GM21381 (cell line): ENCODE data around the gene FAM81A.
"Not testable (repeated sequence)": the region's sequence is repeated elsewhere in the genome, so short reads cannot be mapped to it uniquely, and the experiment has no call there.

Experiments used
- ATAC-seq: cut with Tn5 transposase; IDR thresholded peaks from one replicate; pipeline ENCODE4 v1.9.1; 2021; ENCODE audit warnings: mild to moderate bottlenecking, moderate library complexity; ENCODE audit not compliant: unreplicated experiment

FAM81A gene

DNA sequence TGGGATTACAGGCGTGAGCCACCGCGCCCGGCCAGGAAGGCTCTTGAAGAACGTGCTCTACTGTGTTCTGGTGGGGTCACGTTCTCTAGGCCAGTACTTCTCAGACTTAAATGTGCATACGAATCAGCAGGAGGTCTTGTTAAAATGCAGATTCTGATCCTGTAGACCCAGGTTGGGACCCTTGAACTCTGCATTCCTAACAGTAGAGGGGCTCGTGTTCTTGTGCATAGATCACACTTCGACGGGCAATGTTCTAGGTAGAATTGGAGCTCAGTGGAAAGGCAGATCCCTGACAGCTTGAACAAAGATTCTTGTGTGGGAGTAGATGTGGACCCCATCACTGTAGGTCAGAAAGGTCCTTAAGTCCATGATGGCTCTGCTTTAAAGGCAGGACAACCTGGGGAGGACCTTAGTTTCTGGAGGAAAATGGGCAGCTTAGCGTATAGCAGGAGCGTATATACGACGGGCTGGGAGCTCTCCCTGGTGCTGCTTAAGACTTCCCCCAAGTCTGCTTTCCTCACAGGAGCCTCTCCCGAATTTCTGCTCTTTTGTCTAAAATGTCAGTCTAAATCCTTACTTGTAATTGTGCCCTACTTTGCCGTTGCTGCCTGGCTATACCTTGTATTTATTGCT is 16.9 kb upstream of the FAM81A start:
- no peak for ATAC-seq

DNA sequence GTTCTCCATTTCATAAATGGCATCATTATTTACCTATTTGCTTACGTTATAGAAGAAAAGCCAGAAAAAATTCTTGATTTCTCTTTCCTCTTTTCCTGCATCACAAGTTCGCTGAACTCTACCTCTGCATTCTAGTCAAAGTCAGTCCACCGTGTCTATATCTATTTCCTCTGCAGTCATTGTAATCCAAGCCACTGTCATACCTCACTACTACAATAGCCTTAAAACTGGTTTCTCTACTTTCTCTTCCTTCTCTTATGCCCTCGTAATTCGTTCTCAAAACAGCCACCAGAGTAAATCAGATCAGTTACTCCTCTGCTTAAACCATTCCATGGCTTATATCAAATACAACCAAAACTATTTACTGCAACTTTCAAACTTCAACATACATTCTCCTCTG is 13.4 kb upstream of the FAM81A start:
- no peak for ATAC-seq

DNA sequence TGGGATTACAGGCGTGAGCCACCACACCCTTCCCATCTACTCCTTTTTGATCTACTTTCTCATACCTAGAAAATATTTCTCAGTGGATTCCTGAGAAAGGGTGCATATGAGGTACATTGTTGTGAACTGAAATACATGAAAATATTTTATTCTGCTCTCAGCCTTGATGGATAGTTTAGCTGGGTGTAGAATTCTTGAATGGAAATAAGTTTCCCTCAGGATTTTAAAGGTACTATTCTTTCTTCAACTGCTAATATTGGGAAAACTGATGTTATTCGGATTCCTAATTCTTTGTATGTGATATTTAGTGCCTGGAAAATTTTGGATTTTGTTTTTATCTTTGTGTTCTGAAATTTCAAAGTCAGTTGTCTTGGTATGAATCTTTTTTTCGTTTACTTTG is 9.1 kb upstream of the FAM81A start:
- not testable (repeated sequence) for ATAC-seq

DNA sequence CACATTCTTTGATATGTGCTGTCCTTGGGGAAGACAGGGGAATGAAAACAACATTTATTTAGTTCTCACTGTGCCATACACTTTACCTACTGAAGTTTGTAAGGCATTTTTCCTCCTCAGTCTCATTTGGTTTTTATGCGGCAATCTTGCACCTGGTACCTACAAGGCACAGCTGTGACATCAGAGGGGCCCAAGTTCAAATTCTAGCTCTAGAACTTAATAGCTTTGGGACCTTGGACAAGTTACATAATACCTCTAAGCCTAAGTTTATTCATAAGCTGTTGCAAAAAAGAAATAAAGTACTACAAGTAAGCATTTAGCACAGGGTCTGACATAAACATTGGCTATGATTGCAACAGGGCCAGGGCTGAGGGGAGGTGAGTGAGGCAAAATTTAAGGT is 5.6 kb upstream of the FAM81A start:
- ATAC-seq, result no peak

DNA sequence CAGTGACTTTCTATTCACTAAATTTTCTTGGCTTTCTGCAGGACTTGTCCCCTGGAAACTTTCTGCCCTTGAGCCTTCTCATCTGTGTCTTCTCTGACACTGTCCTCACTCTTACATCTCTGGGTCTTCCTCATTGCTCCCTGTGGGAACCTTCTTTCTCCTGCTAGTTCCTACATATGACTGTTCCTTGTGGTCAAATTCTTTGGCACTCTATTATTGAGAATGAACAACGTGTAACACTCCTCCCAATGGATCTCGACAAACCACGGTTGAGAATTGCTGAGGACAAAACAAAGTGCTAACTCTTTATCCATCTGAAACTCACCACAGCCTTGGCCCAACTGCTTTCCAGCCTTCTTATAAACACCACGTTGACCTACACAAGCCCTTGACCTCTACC is 3.5 kb upstream of the FAM81A start:
- no peak for ATAC-seq

DNA sequence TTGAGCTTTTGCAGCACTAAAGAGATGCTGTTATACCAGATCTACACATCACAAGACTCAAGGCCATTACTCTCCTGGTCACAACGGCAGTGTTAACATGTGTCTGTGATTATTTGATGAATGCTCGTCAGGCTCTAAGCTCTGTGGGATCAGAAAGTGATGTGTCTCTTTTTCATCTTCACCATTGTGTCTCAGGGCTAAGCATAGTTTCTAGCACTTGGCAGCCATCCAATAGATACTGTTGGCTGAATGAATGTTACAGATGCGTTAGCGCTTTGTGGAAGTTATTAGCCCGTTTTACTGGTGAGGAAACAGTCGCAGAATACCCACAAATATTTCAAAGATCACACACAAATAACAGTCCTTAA is 1.2 kb upstream of the FAM81A start:
- ATAC-seq, result no peak

DNA sequence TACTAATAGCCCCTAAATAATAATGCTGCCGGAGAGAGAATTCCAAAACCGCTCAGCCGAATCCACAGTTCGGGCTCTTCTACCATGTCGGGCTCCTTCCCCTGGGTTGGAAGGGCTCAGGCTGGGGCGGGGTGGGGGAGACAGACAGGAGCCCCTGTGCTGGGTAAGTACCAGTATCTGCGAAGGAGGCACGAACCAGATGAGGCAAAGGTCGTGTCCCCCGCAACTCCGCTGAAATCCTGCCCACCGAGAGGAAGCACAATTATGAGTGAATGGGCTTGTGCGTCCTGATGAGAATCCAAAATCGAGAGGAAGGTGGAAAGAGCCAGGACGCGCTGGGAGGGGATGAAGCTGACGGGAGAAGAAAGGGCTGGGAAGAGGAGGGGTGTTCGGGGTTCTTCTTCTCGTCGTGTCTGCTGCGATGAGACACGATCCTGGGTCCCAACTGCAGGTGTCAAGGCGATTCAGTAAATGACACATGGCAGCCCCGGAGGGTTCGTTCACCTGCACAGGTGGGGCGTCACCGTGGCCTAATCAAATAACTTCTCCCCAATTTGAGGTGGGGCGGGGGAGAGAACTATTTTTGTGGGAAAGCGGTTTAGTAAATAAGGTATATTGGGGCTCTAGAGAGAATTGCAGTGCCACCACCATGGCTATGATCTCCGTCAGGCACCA is 707 bp upstream of the FAM81A start:
- ATAC-seq, result no peak

DNA sequence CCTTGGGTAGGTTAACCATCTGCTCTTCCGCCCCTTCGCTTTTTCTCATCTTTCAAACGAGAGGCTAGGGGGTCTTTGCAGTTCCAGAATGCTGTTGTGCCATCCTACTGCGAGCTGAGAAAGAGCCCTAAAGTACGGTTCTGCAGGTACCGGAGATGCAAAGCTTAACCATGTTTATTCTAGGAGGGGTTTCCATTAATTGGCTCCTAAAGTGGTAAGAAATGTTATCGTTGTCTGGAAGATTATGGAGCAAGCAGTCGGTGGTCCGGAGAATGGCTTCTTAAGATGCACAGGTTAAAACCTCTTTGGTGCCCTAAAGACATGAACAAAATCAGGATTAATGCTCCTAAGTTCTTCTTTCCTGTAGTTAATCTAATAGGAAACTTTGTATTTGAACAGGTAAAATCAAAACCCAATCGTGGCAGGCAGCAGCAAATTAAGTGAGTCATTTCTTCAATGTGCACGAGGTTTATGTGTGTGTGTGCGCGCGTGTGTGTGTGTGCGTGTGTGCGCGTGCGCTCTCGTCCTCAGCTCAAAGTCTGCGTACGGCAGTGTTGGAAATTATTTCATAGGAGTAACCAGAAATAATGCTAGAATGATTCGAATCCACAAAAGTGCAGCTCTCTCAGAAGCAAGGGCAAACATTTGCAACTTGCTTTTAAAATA is 772 bp downstream of the FAM81A start:
- ATAC-seq, result no peak

DNA sequence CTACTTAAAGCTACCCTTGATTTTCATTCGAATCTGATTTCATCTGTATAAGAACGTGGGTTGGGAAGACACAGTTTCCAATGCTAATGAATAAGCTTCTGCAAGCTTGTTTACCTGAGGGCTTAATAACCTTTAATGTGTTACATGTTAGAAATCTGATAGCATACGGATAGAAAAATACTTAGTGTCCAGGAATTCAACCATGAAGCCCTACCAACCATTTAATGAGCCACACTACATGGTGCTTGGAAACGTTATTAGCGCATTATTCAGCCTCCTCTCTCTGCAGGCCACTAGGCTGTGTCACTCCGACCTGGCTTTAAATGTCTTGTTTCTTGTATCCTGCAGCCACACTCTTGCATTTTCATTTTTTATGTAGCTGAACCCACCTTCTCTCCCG is 1.6 kb downstream of the FAM81A start:
- ATAC-seq, result no peak

DNA sequence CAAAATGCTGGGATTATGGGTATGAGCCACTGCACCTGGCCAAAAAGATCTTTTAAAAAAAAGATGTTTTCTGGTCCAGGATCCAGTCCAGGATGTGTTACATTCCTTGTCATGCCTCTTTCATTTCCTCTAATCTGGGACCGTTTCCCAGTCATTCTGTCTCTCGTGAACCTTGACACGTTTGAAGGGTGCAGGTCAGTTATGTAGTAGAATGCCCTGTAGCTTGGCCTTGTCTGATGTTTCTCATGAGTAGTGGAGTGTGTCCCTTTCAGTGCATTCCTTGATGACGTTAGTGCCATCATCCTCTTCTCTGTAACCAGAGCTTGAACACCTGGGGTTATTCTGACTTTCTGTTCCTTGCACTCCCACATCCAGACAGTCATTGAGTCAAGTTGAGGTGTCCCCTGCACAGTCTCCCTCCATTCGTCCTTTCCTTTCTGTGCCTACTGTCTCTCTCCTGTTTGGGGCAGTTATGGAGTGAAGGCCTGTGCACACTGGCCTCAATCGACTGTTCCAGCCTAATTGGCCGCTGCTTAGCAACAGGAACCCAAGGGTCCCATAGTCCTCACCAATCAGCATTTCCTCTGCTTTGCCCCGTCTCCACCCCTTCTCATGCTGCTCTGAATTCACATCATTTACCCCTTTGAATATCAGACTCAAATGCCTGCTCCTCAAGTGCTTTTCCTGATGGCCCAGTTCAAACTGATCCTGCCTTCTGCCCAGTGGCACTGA is 5.5 kb downstream of the FAM81A start:
- no peak for ATAC-seq

DNA sequence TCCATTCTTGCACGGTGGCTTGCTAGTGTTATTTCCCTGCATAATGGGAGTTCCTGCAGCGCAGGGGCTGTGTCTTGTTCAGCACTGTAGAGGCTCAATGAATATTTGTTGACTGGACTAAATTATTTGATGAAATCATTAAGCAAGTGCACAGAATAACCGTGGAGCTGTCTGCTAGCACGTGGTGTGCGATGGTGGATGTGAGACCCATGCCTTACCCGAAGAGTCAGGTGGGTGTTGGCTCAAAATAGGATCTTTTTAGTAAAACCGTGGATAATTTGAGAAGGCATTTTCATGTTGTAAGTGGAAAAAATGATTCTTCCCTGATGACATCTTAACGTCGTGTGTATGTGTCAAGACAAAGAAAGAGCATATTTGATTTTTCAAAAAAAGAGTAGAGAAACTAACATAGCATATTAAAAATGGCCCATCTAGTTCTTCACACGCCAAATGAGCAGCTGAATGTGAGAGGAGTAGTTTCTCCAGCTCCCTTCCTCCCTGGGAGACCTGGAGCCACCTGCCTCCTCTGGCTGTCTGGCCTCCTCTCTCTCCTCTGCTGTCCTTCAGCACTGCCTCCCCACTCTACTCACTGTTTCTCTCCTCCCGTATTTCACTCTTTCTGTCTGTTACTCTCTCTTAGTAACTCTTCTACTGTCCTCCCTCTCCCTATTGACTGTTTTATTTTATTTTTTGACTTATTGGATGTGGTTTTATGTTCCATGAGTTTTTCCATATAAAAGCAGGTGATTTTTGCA is 6.3 kb downstream of the FAM81A start:
- no peak for ATAC-seq

DNA sequence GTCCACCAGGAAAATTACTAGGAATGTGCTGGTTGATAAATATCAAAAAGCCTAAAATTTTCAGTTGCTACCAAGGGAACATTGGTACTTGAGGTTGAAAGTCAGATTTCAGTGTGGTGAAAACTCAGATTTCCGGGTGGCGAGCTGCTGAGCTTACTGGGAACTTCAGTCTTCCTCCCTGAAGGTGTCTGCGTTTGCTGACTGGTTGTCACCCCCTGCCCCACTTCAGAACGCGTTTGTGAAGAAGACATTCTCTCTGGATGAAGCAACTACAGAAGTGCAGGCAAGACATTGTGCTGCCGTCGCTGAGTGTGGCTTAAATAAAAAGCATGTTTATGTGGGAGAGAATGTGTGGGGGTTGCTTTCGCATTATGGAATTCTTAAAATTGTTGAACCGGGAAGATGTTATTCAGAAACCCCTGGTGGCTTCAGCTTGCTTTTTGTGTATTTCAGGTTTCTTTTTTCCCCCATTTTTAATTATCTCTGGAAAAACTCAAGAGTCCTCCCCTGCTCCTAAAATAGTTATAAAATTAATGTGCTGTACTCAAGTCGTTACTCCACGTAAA is 7.1 kb downstream of the FAM81A start:
- no peak for ATAC-seq

DNA sequence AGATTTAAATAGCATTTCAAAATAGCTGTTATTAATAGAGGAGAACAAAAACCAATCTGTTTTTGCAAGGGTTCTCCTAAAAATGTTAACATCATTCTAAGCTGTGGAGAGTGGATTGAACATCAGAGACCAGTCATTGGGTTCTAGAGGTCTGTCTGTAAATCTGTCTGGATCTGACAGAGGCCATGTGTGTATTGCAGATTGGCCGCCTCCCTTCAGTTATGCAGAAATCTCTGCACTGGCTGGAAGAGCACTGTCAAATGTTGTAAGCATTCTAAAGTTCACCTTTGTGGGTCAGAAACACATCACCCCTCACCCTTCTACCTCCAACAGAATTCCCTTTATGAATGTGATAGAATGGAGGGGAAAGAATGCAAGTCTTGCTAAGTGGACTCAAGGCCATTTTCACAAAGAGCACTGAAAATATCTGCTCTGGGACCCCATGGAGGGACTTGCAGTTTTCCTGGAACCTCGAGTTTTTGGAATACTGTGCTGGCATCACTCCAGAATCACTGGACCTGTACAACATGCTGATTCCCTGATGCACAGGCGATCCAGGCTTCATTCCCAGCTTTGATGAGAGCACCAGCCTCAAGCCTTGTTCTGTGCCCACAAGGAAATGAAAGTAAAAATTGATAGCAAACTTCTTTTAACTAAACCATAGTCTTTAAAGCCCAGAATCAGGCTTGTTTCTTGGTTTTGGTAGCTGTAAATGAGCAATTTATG is 8.4 kb downstream of the FAM81A start:
- ATAC-seq, result no peak

DNA sequence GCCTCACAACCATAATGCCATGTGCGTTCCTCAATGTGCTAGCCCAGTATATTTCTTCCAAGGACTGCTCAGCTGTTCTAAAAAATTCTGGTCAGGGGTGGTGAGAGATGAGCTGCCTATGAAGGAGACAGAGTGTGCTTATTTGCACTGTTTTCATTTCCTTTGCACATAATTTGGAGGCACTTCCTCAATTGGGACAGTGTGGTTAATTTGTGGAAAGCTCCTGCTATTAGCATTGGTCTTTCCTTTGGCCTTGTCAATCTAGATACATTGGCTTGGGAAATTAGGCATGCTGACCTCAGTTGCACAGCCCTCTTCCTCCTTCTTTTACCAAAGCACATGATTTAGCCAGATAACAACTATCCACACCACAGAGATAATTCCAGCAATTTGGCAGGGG is 9.4 kb downstream of the FAM81A start:
- no peak for ATAC-seq

DNA sequence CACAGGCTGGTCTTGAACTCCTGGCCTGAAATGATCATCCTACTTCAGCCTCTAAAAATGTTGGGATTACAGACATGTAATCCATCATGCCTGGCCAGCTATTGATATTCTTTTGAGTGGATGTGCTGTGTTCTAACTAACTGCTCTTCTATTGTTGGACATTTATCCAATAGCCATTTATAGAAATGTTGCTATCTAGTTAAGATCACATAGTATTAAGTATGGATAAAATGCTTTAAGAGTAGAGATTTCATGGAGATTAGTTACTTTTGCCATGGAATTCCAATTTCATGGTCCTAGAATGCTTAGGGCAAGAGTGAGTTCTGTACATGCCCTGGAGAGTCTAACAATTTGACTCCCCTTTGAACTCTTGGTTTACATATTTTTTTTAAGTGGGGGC is 10.9 kb downstream of the FAM81A start:
- ATAC-seq, result no peak

DNA sequence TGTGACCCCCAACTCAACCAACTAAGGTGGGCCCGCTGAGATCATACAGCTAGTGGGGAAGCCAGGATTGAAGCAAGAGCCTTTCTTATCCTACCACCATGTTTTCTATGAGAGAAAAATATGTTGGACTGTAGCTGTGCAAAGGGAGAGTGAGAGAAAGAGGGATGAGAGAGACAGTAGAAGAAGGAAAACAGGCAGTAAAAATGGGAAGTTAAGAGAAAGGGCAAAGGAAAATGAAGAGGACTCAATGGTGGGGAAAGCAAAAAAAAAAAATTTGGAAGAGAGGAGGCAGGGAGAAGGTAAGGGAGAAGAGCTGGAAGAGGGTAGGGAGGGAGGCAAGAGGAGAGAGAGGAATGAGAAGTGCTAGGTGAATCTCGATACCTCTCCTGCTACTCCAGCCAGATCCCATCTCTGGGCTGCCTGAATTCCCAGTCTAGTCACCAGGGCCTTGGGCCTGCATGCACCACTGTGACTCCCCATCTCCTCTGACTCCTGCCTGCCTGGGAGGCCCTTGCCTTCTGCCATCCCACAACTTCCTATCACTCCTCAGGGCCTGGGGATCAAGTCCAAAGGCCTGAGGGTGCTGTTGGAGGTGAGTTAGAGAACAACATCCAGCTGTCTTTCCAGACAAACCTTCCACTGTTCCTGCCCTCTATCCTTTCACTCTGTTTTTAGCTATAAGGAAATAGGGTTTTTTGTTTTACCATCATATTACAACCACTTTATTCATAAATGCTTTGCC is 15.7 kb downstream of the FAM81A start:
- ATAC-seq, result no peak

DNA sequence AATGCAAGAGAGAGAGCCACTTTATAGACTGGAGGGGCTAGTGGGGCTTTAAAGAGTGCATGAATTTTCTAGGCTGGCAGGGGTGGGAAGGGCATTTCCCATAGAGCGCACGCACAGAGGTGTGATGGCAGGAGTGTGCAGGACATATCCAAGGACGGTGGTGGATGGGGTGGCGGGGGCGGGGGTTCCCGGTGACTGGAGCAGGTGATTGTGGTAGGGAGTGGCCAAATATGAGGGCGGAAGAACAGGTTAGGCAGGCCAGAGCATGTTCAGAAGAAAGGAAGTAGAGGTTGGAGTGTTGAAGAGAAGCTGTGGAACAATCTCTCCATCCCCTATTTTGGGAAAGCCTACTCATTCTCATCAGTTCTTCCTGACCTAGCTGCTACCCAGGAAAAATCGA is 18.1 kb downstream of the FAM81A start:
- no peak for ATAC-seq

DNA sequence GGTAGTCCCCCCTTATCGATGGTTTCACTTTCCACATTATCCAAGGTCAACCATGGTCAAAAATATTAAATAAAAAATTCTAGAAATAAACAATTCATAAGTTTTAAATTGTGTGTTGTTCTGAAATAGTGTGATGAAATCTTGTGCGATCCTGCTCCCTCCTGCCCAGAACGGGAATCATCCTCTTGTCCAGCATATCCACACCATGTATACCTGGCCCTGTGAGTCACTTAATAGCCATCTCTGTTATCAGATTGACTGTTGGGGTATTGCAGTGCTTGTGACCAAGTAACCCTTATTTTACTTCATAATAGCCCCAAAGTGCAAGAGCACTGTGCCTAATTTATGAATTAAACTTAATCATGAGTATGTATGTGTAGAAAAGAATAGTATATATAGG is 19.1 kb downstream of the FAM81A start:
- no peak for ATAC-seq

DNA sequence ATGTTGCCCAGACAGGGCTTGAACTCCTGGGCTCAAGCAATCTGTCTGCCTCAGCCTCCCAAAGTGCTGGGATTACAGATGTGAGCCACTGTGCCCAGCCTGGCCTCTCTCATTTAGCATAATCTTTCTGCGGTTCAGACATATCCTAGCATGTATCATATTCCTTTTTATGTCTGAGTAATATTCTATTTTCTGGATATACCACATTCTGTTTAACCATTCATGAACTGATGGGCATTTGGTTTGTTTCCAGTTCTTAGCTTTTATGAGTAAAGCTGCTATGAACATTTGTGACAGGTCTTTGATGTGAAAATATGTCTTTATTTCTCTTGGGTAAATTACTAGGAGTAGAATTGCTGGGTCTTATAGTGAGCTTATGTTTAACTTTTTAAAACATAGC is 23.5 kb downstream of the FAM81A start:
- no peak for ATAC-seq
